ENCODE results near the gene GNB2. TPM values are rescaled to one million over a fixed set of nuclear protein-coding genes. Genes with fewer than 3 reads are reported as not detected.
A peak's percentile ranks its signal among the peaks of the same experiment; 100 is the strongest.

GNB2 gene
- total and polyA plus RNA-seq, 4 donors: 37.6 to 133 (median 73.2) TPM

GRCh38 chr7:100640517-100641440 is 32.8 kb upstream of the GNB2 start:
- Histone ChIP-seq H3K9ac (ENCODE audit: low read depth in 1 of 2, low read length in 2 of 2) (peak overlapping the region; percentile 30 to 61), H3K36me3 (ENCODE audit: control insufficient read depth in 4 of 4, insufficient read depth in 3 of 4, low read depth in 1 of 4, low read length in 3 of 4) (peaks cover 0 to 6% (median 3%) of the 10 kb centered on the region in 4 donors), H3K4me3 (ENCODE audit: low read depth in 1 of 3, low read length in 3 of 3) (peak overlapping the region; percentile 59 to 88 (median 73)), H3K4me1 (ENCODE audit: control insufficient read depth in 4 of 4, insufficient read depth in 4 of 4, low read length in 3 of 4) (peaks cover 0 to 30% (median 14%) of the 10 kb centered on the region in 4 donors), H3K27ac (ENCODE audit: low read depth in 1 of 2, low read length in 2 of 2) (peak overlapping the region; percentile 87 to 88), H3K9me3 (ENCODE audit: control insufficient read depth in 4 of 4, low read length in 3 of 4) (no peaks in the 10 kb centered on the region), H3K27me3 (ENCODE audit: control insufficient read depth in 4 of 4, insufficient read depth in 4 of 4, low read length in 3 of 4) (no peaks in the 10 kb centered on the region)
- 32% methylated on average over 24 of the region's 24 CpGs for WGBS
- no peak for DNase-seq (ENCODE audit: low spot score)
- TF ChIP-seq YY1 (IDR thresholded peaks at IDR 0.05) (peak; percentile 25), TAF1 (conservative IDR thresholded peaks at IDR 0.05) (no peak)

GRCh38 chr7:100641463-100641859 is 32.1 kb upstream of the GNB2 start, which contains the start of gene TFR2:
Gene TFR2, minus strand, starts transcription at chr7:100641552. Its CDS starts 43 bp downstream, at chr7:100641509.
- Histone ChIP-seq H3K4me1 (ENCODE audit: control insufficient read depth in 4 of 4, insufficient read depth in 4 of 4, low read length in 3 of 4) (peaks cover 0 to 30% (median 13%) of the 10 kb centered on the region in 4 donors), H3K27ac (ENCODE audit: low read depth in 1 of 2, low read length in 2 of 2) (peak within 1 kb of the TSS; percentile 87 to 88), H3K9ac (ENCODE audit: low read depth in 1 of 2, low read length in 2 of 2) (peak within 1 kb of the TSS; percentile 61 to 92), H3K36me3 (ENCODE audit: control insufficient read depth in 4 of 4, insufficient read depth in 3 of 4, low read depth in 1 of 4, low read length in 3 of 4) (peaks cover 0 to 3% (median under 1%) of the 10 kb centered on the region in 4 donors), H3K9me3 (ENCODE audit: control insufficient read depth in 4 of 4, low read length in 3 of 4) (no peaks in the 10 kb centered on the region), H3K4me3 (ENCODE audit: low read depth in 1 of 3, low read length in 3 of 3) (peak within 1 kb of the TSS; percentile 59 to 88 (median 73)), H3K27me3 (ENCODE audit: control insufficient read depth in 4 of 4, insufficient read depth in 4 of 4, low read length in 3 of 4) (no peaks in the 10 kb centered on the region)
- DNase-seq (ENCODE audit: low spot score): peak; percentile 93
- TF ChIP-seq TAF1 (conservative IDR thresholded peaks at IDR 0.05) (no peak), FOXA1 (IDR thresholded peaks at IDR 0.05) (no peak), FOXA2 (IDR thresholded peaks at IDR 0.05) (no peak), HNF4G (IDR thresholded peaks at IDR 0.05) (peak; percentile 81), REST (IDR thresholded peaks at IDR 0.05) (peak; percentile 54), ATF3 (IDR thresholded peaks at IDR 0.05) (no peak), CTCF (IDR thresholded peaks at IDR 0.05; ENCODE audit: low read depth, low read length, missing input control) (no peak), MAX (IDR thresholded peaks at IDR 0.05) (peak; percentile 35), JUND (IDR thresholded peaks at IDR 0.05) (no peak), YY1 (IDR thresholded peaks at IDR 0.05) (peak; percentile 53), GABPA (IDR thresholded peaks at IDR 0.05 in 1 of 2, conservative IDR thresholded peaks at IDR 0.05 in 1 of 2) (no peak), HNF4A (conservative IDR thresholded peaks at IDR 0.05) (peak; percentile 90 to 92), ZBTB33 (IDR thresholded peaks at IDR 0.05) (no peak), EGR1 (IDR thresholded peaks at IDR 0.05; ENCODE audit: low read depth in 2 of 2) (peak in 1 of 2 donors; percentile 29), RXRA (IDR thresholded peaks at IDR 0.05) (peak; percentile 55 to 60), SP1 (IDR thresholded peaks at IDR 0.05) (peak; percentile 46), RAD21 (IDR thresholded peaks at IDR 0.05) (no peak), NR2F2 (IDR thresholded peaks at IDR 0.05) (no peak)
- 19% methylated on average over 10 of the region's 10 CpGs for WGBS

Measured in liver (tissue), 9 donors.